MCF 10A (cell line): ENCODE measurements around the gene BCAS2. TPM values are rescaled to one million over a fixed set of nuclear protein-coding genes. Genes with fewer than 3 reads are reported as not detected.
A peak's percentile ranks its signal among the peaks of the same experiment; 100 is the strongest.

Experiments used
- BruUV-seq: library from RNA; stranded (reverse); fragments of 400-500 nt; replicated peaks from 2 replicates; lab custom pipeline; 2021; lab: Mats Ljungman, UMichigan
- CTCF ChIA-PET: fragments of 300-600 bp; sonication (Branson Sonifier 250); formaldehyde crosslinking; extraction: SDS; loops from one replicate; lab custom pipeline; 2021; ENCODE audit warnings: antibody characterized with exemption, inconsistent platforms; lab: Yijun Ruan, JAX
- POLR2A ChIA-PET: fragments of 300-600, 350-650 bp; sonication (Branson Sonifier 250); formaldehyde crosslinking; extraction: SDS; loops from one replicate; lab custom pipeline; 2020; ENCODE audit warnings: antibody characterized with exemption, inconsistent platforms; lab: Yijun Ruan, JAX
- DNase-seq: peaks from one replicate; pipeline ENCODE4 v3.0.0-alpha.2; 2018; ENCODE audit not compliant: unreplicated experiment
- H3K27ac Mint-ChIP-seq: one replicate; pipeline ENCODE4 v1.8.0; 2022; ENCODE audit warnings: mild to moderate bottlenecking, low read depth, mixed read lengths; ENCODE audit not compliant: unreplicated experiment
- H3K27me3 Mint-ChIP-seq: one replicate; pipeline ENCODE4 v1.8.0; 2022; ENCODE audit warnings: mixed read lengths; ENCODE audit not compliant: insufficient read depth, unreplicated experiment
- H3K36me3 Mint-ChIP-seq: one replicate; pipeline ENCODE4 v1.8.0; 2022; ENCODE audit warnings: mild to moderate bottlenecking, moderate library complexity, mixed read lengths; ENCODE audit not compliant: insufficient read depth, unreplicated experiment
- H3K4me1 Mint-ChIP-seq: one replicate; pipeline ENCODE4 v1.8.0; 2022; ENCODE audit warnings: mixed read lengths; ENCODE audit not compliant: insufficient read depth, unreplicated experiment
- H3K4me3 Mint-ChIP-seq: one replicate; pipeline ENCODE4 v1.8.0; 2022; ENCODE audit warnings: mild to moderate bottlenecking, moderate library complexity, mixed read lengths; ENCODE audit not compliant: unreplicated experiment
- H3K9me3 Mint-ChIP-seq: one replicate; pipeline ENCODE4 v1.8.0; 2022; ENCODE audit warnings: mixed read lengths; ENCODE audit not compliant: unreplicated experiment
- CTCF ChIP-seq: fragments of 200-600 bp; IDR thresholded peaks from one replicate; pipeline ENCODE4 v1.8.0; 2022; ENCODE audit warnings: antibody characterized with exemption, mild to moderate bottlenecking; ENCODE audit not compliant: unreplicated experiment
- intact Hi-C: fragments of 100-400 bp; cut with micrococcal nuclease; formaldehyde crosslinking; loops from 2 replicates; pipeline ENCODE4 v1.14.1; 2022
- total RNA-seq: library from RNA; stranded (reverse); gene quantifications from 2 replicates; pipeline ENCODE4 v1.2.3, GENCODE V29; 2022

Gene BCAS2
- total RNA-seq, 1 experiment from 2014 or later: 85.4 TPM

- intact Hi-C loops: no loop called here
- BruUV-seq: no TSS peak
Measured at GRCh38 chr1:114594046-114594445, 12.6 kb upstream of the BCAS2 start.

GRCh38 chr1:114589122-114589521 is 7.7 kb upstream of the BCAS2 start:
- no peak for DNase-seq
- Mint-ChIP-seq H3K9me3 (no peaks in the 10 kb centered on the region), H3K4me1 (no peaks in the 10 kb centered on the region), H3K4me3 (no peak overlapping the region), H3K27ac (peak overlapping the region; percentile 56), H3K36me3 (peaks cover 7% of the 10 kb centered on the region), H3K27me3 (no peaks in the 10 kb centered on the region)
- intact Hi-C loops: no loop called here
- CTCF ChIA-PET: no interaction called here
- no peak for TF ChIP-seq CTCF
- BruUV-seq: no TSS peak
- POLR2A ChIA-PET: no interaction called here

More at GRCh38 chr1:114594046-114594445, 12.6 kb upstream of the BCAS2 start:
- peaks cover 15% of the 10 kb centered on the region for H3K36me3 Mint-ChIP-seq
- no peak overlapping the region for H3K27ac Mint-ChIP-seq
- no peaks in the 10 kb centered on the region for H3K4me1 Mint-ChIP-seq
- H3K4me3 Mint-ChIP-seq: no peak overlapping the region
- DNase-seq: no peak
- no peak for TF ChIP-seq CTCF
- POLR2A ChIA-PET: interaction anchor here (2.7 kb wide), 1 partner anchor 16 kb away, joined by 8 read pairs; no protein-coding TSS in a partner anchor
- CTCF ChIA-PET: interaction anchor here (0.6 kb wide), 1 partner anchor 60 kb away, joined by 3 read pairs; no protein-coding TSS in a partner anchor
- no peaks in the 10 kb centered on the region for H3K9me3 Mint-ChIP-seq
- no peaks in the 10 kb centered on the region for H3K27me3 Mint-ChIP-seq

- intact Hi-C loops: no loop called here
- no peak for DNase-seq
- BruUV-seq: no TSS peak
- Mint-ChIP-seq H3K4me1 (no peaks in the 10 kb centered on the region), H3K27me3 (no peaks in the 10 kb centered on the region), H3K36me3 (no peaks in the 10 kb centered on the region), H3K9me3 (no peaks in the 10 kb centered on the region), H3K27ac (no peak overlapping the region), H3K4me3 (no peak overlapping the region)
- CTCF ChIA-PET: no interaction called here
- POLR2A ChIA-PET: interaction anchor here (1.0 kb wide), 2 partner anchors 22 to 80 kb away, joined by 3 to 4 read pairs; no protein-coding TSS in a partner anchor
- no peak for TF ChIP-seq CTCF
Measured at GRCh38 chr1:114588196-114588689, 6.8 kb upstream of the BCAS2 start.

GRCh38 chr1:114587203-114587991 is 6.0 kb upstream of the BCAS2 start:
- ChIA-PET POLR2A (interaction anchor here (0.5 to 1.0 kb wide), 3 partner anchors 23 to 155 kb away, joined by 3 to 4 read pairs (median 3); no protein-coding TSS in a partner anchor), CTCF (interaction anchor here (1.1 kb wide), 1 partner anchor 13 kb away, joined by 3 read pairs; no protein-coding TSS in a partner anchor)
- no peak overlapping the region for H3K27ac Mint-ChIP-seq
- no peak for DNase-seq
- no peaks in the 10 kb centered on the region for H3K27me3 Mint-ChIP-seq
- no peak for TF ChIP-seq CTCF
- intact Hi-C loops: no loop called here
- no TSS peak for BruUV-seq
- peaks cover 3% of the 10 kb centered on the region for H3K4me1 Mint-ChIP-seq
- H3K9me3 Mint-ChIP-seq: no peaks in the 10 kb centered on the region
- no peaks in the 10 kb centered on the region for H3K36me3 Mint-ChIP-seq
- H3K4me3 Mint-ChIP-seq: no peak overlapping the region
